Liver (tissue), 9 donors: ENCODE results near the gene COL26A1. TPM values are rescaled to one million over a fixed set of nuclear protein-coding genes. Genes with fewer than 3 reads are reported as not detected.

Source experiments
- DNase-seq: peaks from one replicate; pipeline ENCODE4 v3.0.0-alpha.2; 2017; ENCODE audit warnings: low spot score
- H3K27ac ChIP-seq, 2 donors: one replicate each; pipeline ENCODE4 v1.7.0; 2013; ENCODE audit warnings: inconsistent platforms in 2 of 2, low read length in 2 of 2, control low read depth in 1 of 2, low read depth in 1 of 2, mild to moderate bottlenecking in 1 of 2
- H3K27me3 ChIP-seq, 4 donors: one replicate each; pipeline versions ENCODE4 v1.6.1 to v1.7.0; 2013; ENCODE audit warnings: low read length in 3 of 4, inconsistent platforms in 1 of 4, mild to moderate bottlenecking in 1 of 4, moderate library complexity in 1 of 4; ENCODE audit not compliant: control insufficient read depth in 4 of 4, insufficient read depth in 4 of 4
- H3K36me3 ChIP-seq, 4 donors: one replicate each; pipeline versions ENCODE4 v1.6.1 to v1.7.0; 2013; ENCODE audit warnings: low read length in 3 of 4, mild to moderate bottlenecking in 3 of 4, low read depth in 1 of 4, moderate library complexity in 1 of 4; ENCODE audit not compliant: control insufficient read depth in 4 of 4, insufficient read depth in 3 of 4
- H3K4me1 ChIP-seq, 4 donors: one replicate each; pipeline versions ENCODE4 v1.6.1 to v1.7.0; 2013; ENCODE audit warnings: low read length in 3 of 4, mild to moderate bottlenecking in 3 of 4, moderate library complexity in 1 of 4; ENCODE audit not compliant: control insufficient read depth in 4 of 4, insufficient read depth in 4 of 4
- H3K4me3 ChIP-seq, 3 donors: one replicate each; pipeline versions ENCODE4 v1.6.1 to v1.7.0; 2013; ENCODE audit warnings: low read length in 3 of 3, control low read depth in 1 of 3, low read depth in 1 of 3, mild to moderate bottlenecking in 1 of 3
- H3K9ac ChIP-seq, 2 donors: one replicate each; pipeline ENCODE4 v1.7.0; 2013; ENCODE audit warnings: low read length in 2 of 2, mild to moderate bottlenecking in 2 of 2, moderate library complexity in 2 of 2, control low read depth in 1 of 2, low read depth in 1 of 2
- H3K9me3 ChIP-seq, 4 donors: one replicate each; pipeline versions ENCODE4 v1.6.1 to v1.7.0; 2013; ENCODE audit warnings: low read length in 3 of 4; ENCODE audit not compliant: control insufficient read depth in 4 of 4
- EGR1 ChIP-seq, 2 donors: IDR thresholded peaks; 2 replicates each; pipeline ENCODE4 v1.6.1; 2016 to 2018; ENCODE audit warnings: antibody characterized with exemption in 2 of 2, low read depth in 2 of 2
- FOXA2 ChIP-seq: IDR thresholded peaks from 2 replicates; pipeline ENCODE4 v1.6.1; 2016; ENCODE audit warnings: antibody characterized with exemption
- GABPA ChIP-seq, 2 donors: IDR thresholded peaks in 1 of 2; conservative IDR thresholded peaks in 1 of 2; 2 replicates each; pipeline ENCODE4 v1.6.1; 2016; ENCODE audit warnings: antibody characterized with exemption in 2 of 2, mild to moderate bottlenecking in 1 of 2, moderate library complexity in 1 of 2
- HNF4A ChIP-seq, 2 donors: conservative IDR thresholded peaks; 2 replicates each; pipeline ENCODE4 v1.6.1; 2016; ENCODE audit warnings: antibody characterized with exemption in 2 of 2, mild to moderate bottlenecking in 2 of 2
- SP1 ChIP-seq: IDR thresholded peaks from 2 replicates; pipeline ENCODE4 v1.6.1; 2018; ENCODE audit warnings: antibody characterized with exemption, mild to moderate bottlenecking
- YY1 ChIP-seq: IDR thresholded peaks from 2 replicates; pipeline ENCODE4 v1.6.1; 2016; ENCODE audit warnings: antibody characterized with exemption, mild to moderate bottlenecking
- WGBS: extraction: QIAGEN DNeasy Blood & Tissue Kit; methylation state at CpG from one replicate; pipeline ENCODE4 v1.1.7; 2013; 5-methylcytosine and 5-hydroxymethylcytosine counted together
- polyA plus RNA-seq, 2 donors: library from polyadenylated mRNA; stranded (reverse) in 1 of 2; unstranded in 1 of 2; fragments of 200-250 nt in 1 of 2; fragments of >200 nt in 1 of 2; fragmentation: Nextera tagmentation in 1 of 2; extraction: Ambion mirVana in 1 of 2; gene quantifications; one replicate each; pipeline versions ENCODE4 v1.2.1 to v1.2.3, GENCODE V29; 2013 to 2015
- total RNA-seq, 2 donors: library from RNA; depleted of rRNA; stranded (reverse); fragments of >200 nt; gene quantifications; one replicate each; pipeline ENCODE4 v1.2.3, GENCODE V29; 2014
- TF ChIP-seq, protein P1 (sequence below): fragments of 150-350 bp; IDR thresholded peaks from 2 replicates; pipeline ENCODE4 v1.5.1; 2017; ENCODE audit warnings: improper control_type of control experiment, low read depth, low read length; ENCODE audit not compliant: missing input control
- TF ChIP-seq, protein P2 (sequence below): IDR thresholded peaks from 2 replicates; pipeline ENCODE4 v1.6.1; 2016; ENCODE audit warnings: antibody characterized with exemption
- TF ChIP-seq, protein P3 (sequence below): IDR thresholded peaks from 2 replicates; pipeline ENCODE4 v1.6.1; 2016; ENCODE audit warnings: antibody characterized with exemption
- TF ChIP-seq, protein P4 (sequence below): IDR thresholded peaks from 2 replicates; pipeline ENCODE4 v1.6.1; 2016; ENCODE audit warnings: antibody characterized with exemption
- donor health status: healthy.
- donor health status: healthy.
- donor health status: healthy.
- donor health status: healthy.
- donor health status: healthy.

Gene COL26A1
- total and polyA plus RNA-seq, 4 donors = 0.76 to 1.8 (median 0.96) TPM

DNA sequence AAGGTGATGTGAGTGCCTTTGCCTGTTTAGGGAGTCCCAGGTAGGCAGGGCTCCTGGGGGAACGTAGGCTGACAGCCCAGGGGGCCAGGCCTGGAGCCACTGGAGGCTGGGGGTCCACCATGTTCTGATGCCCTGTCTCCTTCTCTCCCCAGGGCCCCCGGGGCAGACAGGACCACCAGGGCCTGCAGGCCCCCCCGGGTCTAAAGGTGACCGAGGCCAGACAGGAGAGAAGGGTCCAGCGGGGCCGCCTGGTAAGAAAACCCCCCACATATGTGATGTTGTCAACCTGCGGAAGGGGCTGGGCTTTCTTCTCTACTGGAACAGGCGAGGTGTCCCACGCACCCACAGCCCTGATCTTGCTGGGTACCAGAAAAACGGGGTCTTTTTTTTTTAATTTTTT lies 181.2 kb downstream of the COL26A1 start:
- TF ChIP-seq SP1 = no peak
- no peak for TF ChIP-seq HNF4A (conservative IDR thresholded peaks at IDR 0.05)
- 96% methylated on average over 10 of the region's 10 CpGs for WGBS
- no peak overlapping the region for H3K9ac ChIP-seq
- no peaks in the 10 kb centered on the region for H3K36me3 ChIP-seq
- H3K27me3 ChIP-seq = no peaks in the 10 kb centered on the region
- no peak overlapping the region for H3K27ac ChIP-seq
- no peaks in the 10 kb centered on the region for H3K9me3 ChIP-seq
- peaks cover 0 to 2% (median 0%) of the 10 kb centered on the region in 4 donors for H3K4me1 ChIP-seq
- no peak overlapping the region for H3K4me3 ChIP-seq
- no peak for DNase-seq

DNA sequence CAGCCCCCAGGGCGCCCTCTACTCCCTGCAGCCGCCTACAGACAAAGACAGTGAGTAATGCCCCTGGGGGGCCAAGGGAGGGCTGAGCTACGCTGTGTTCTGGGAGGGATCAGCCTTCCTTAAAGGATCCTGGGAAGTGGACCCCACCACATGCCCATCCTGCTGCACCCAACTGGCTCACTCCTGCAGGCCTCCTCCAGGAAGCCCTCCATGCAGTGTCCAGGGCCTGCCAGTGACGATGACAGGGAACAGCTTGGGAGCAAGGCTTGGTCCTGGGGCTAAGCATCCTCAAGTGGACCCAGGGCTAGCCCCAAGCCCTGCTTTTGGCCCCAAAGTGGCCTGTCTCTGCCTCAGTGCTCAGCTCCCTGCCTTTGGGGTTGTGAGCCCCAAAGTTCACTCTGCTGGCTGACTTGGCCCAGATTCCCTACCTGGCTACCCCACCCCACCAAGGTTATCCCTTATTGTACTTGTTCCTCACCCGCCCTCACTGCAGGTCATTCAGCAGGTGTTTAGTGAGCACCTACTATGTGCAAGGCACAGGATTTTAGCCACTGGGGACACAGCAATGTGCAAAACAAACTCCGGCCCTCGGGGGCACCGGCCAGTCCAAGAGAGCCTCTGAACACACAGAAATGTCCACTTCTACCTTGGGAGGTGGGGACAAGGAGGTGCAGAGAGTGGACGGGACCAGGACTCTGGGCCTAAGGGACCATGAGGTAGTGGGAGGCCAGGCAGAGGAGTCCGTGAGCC lies 182.9 kb downstream of the COL26A1 start:
- H3K9me3 ChIP-seq = no peaks in the 10 kb centered on the region
- H3K36me3 ChIP-seq = no peaks in the 10 kb centered on the region
- no peak overlapping the region for H3K4me3 ChIP-seq
- TF ChIP-seq, protein P1, sequence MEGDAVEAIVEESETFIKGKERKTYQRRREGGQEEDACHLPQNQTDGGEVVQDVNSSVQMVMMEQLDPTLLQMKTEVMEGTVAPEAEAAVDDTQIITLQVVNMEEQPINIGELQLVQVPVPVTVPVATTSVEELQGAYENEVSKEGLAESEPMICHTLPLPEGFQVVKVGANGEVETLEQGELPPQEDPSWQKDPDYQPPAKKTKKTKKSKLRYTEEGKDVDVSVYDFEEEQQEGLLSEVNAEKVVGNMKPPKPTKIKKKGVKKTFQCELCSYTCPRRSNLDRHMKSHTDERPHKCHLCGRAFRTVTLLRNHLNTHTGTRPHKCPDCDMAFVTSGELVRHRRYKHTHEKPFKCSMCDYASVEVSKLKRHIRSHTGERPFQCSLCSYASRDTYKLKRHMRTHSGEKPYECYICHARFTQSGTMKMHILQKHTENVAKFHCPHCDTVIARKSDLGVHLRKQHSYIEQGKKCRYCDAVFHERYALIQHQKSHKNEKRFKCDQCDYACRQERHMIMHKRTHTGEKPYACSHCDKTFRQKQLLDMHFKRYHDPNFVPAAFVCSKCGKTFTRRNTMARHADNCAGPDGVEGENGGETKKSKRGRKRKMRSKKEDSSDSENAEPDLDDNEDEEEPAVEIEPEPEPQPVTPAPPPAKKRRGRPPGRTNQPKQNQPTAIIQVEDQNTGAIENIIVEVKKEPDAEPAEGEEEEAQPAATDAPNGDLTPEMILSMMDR = no peak
- TF ChIP-seq EGR1 (IDR thresholded peaks at IDR 0.05; ENCODE audit: low read depth in 2 of 2) = no peak
- no peak for TF ChIP-seq YY1
- no peak for TF ChIP-seq GABPA (IDR thresholded peaks at IDR 0.05 in 1 of 2, conservative IDR thresholded peaks at IDR 0.05 in 1 of 2)
- no peak for TF ChIP-seq HNF4A (conservative IDR thresholded peaks at IDR 0.05)
- TF ChIP-seq, protein P2, sequence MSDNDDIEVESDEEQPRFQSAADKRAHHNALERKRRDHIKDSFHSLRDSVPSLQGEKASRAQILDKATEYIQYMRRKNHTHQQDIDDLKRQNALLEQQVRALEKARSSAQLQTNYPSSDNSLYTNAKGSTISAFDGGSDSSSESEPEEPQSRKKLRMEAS = no peak
- DNase-seq = no peak
- peaks cover 0 to 2% (median 0%) of the 10 kb centered on the region in 4 donors for H3K4me1 ChIP-seq
- H3K9ac ChIP-seq = no peak overlapping the region
- H3K27me3 ChIP-seq = no peaks in the 10 kb centered on the region
- 94% methylated on average over 10 of the region's 10 CpGs for WGBS
- H3K27ac ChIP-seq = no peak overlapping the region

DNA sequence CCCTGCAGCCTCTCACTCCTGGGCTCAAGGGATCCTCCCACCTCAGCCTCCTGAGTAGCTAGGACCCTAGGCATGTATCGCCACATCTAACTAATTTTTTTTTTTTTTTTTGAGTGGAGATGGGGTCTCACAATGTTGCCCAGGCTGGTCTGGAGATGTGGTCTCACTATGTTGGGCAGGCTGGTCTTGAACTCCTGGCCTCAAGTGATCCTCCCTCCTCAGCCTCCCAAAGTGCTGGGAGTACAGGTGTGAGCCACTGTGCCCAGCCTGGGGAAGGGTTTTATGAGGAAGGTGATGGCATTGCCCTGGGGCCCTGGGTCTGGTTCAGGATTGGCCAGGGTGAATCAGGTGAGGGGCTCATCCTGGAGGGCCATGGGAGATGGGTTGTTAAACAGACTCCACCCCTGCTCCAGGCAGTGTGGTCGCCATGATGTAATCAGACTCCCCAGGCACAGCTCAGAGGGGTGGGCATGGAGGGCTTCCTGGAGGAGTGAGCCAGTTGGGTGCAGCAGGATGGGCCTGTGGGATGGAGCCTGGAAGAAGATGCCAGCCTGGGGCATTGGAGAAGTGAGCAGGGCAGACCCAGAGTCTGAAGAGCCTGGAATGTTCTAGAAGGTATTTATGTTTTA lies 183.7 kb downstream of the COL26A1 start:
- Histone ChIP-seq H3K9ac (no peak overlapping the region), H3K36me3 (no peaks in the 10 kb centered on the region), H3K27ac (no peak overlapping the region), H3K4me3 (no peak overlapping the region), H3K27me3 (no peaks in the 10 kb centered on the region), H3K9me3 (no peaks in the 10 kb centered on the region), H3K4me1 (peaks cover 0 to 2% (median 0%) of the 10 kb centered on the region in 4 donors)
- no peak for TF ChIP-seq FOXA2
- TF ChIP-seq, protein P3, sequence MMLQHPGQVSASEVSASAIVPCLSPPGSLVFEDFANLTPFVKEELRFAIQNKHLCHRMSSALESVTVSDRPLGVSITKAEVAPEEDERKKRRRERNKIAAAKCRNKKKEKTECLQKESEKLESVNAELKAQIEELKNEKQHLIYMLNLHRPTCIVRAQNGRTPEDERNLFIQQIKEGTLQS = no peak
- TF ChIP-seq, protein P4, sequence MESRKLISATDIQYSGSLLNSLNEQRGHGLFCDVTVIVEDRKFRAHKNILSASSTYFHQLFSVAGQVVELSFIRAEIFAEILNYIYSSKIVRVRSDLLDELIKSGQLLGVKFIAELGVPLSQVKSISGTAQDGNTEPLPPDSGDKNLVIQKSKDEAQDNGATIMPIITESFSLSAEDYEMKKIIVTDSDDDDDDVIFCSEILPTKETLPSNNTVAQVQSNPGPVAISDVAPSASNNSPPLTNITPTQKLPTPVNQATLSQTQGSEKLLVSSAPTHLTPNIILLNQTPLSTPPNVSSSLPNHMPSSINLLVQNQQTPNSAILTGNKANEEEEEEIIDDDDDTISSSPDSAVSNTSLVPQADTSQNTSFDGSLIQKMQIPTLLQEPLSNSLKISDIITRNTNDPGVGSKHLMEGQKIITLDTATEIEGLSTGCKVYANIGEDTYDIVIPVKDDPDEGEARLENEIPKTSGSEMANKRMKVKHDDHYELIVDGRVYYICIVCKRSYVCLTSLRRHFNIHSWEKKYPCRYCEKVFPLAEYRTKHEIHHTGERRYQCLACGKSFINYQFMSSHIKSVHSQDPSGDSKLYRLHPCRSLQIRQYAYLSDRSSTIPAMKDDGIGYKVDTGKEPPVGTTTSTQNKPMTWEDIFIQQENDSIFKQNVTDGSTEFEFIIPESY = no peak
- WGBS = 96% methylated on average over 2 of the region's 2 CpGs
- DNase-seq = no peak
